Islet precursor cell (in vitro differentiated cells): ENCODE results near the gene UGT1A5.

Experiments used
- DNase-seq: peaks from one replicate; pipeline ENCODE4 v3.0.0-alpha.2; 2018

Gene UGT1A5

DNA sequence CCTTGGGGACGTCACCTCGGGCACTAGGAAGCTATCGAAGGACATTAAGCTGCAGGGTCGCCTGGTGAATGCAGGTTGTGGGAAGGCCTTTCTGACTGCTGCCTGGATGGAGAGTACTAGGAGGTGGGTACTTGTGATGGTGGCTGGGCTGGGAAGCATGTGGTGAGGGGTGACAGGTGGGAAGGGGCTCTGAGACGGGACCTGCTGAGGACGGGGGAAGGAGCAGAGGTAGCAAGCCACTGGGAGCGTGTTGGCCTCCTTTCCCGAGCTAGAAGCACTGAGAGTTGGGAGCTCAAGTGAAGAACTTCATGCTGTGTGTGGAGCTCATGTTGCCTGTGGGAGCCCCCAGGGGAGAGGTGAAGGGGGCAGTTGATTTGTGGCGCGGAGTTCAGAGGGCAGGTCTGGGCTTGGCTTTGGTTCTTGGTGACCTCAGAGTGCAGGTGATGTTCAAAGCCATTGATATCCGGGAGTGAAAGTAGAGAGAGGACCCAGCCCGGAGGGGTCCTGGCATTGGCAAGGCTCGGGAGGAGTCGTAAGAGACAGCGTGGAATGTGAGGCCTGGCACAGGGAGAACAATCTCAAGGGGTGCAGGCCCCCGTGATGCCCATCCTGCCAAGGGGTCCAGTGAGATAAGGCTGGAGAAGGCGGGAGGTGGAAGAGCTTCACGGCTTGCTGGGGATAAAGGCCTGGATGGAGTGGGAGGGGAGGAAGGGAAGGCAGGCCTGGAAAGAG is 78.6 kb downstream of the UGT1A5 start:
- DNase-seq, result peak; percentile 37

DNA sequence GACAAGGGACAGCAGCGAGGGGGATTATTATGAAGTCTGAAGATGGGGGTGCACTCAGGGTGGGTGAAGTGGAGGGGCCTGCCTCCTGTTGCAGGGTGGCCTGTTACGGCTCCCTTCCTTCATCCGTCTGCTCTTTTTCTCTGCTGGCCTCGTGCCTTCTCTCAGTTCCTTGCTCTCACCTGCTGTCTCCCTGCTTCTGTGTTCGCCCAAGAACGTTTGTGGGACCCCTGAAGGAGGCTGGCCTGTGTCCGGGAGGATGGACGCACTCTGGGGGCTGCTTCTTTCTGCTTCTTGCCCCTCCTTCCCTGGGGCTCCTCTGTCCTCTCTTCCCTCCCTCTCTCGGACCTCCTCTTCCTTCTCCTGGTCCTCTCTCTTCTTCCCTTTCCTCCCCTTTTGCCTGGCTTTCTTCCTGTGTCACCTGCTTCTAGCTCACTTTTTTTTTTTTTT is 79.2 kb downstream of the UGT1A5 start:
- DNase-seq, result no peak

GRCh38 chr2:233792720-233793119 is 80.0 kb downstream of the UGT1A5 start:
- DNase-seq, result peak; percentile 34

DNA sequence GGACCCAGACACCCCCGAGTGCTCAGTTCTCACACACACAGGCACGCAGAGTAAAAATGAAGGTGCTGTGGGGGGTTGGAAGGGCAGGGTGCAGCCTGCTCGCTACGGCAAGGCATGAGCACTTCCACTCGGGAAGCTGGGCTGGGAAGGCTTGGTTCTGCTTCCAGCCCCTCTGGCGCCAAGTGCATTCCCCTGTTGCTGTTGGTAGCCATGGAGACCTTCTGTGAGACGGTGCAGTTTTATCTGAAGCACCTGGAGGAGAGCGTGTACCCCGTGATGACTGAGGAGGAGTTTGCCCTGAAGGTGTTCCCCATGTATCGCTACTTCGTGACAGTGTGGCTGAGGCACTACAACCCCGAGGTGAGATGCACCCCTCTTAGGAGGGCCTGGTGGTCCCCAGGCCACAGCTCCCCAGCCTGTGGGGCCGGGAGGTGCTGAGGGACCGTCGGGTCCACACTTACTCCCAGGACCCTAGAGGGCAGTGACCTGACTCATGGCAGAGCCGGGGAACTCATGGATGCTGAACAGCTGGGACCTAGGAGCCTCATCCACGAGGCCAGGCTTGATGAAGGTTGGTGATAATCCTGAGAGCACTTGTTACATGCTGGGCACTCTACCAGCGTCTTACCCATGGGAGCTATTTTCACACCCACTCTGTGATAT is 80.9 kb downstream of the UGT1A5 start:
- DNase-seq, result peak; percentile 29

- DNase-seq, result peak; percentile 35
Observed at GRCh38 chr2:233794128-233794658, 81.5 kb downstream of the UGT1A5 start.

GRCh38 chr2:233795735-233796171 is 83.0 kb downstream of the UGT1A5 start:
- DNase-seq, result peak; percentile 45

DNA sequence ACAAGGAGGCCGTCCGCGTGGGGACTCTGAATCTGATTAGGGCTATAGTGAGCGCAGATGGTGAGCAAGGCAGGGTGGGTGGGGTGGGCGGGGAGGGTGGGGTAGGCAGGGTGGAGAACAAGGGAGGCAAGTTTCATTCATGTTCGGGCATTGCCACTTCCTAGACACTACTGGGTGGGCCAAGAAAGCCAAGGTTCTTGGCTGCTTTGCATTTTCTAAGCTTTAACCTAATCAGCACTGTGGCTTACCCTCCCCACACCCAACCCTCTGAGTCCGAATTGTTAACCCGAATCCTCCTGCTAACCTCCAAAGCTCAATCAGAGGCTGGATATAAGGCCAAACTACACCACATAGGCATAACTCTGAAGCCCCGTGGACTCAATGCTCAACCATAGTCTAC is 83.5 kb downstream of the UGT1A5 start:
- DNase-seq, result no peak

- DNase-seq, result peak; percentile 40
Observed at GRCh38 chr2:233798335-233799086, 85.8 kb downstream of the UGT1A5 start.

DNA sequence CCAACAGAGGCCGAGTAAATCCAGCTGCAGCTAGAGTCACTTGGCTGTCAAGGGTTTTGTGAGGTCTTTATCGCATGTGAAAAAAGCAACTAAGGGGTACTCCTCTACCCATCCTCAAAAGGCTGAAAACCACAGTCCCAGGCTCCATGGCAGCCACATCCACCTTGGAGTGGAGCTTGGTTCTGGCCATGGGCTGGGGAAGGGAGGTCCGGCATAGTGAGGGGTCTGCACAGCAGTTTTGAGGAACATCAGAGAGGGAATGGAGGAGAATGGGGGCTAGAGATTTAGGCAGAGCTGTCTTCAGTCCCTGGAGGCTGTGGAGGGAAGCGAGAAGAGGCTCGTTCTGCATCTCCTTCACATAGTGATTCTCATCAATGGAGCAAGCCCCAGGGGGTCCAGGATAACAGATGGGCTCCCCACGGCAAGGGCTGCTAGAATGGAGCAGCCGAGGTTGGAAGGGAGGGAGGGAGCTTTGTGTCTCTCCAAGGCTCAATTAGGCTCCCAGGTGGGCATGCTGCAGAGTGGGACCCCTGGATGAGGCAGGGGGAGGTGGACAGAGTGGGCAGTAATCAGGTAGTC is 86.5 kb downstream of the UGT1A5 start:
- DNase-seq, result no peak

DNA sequence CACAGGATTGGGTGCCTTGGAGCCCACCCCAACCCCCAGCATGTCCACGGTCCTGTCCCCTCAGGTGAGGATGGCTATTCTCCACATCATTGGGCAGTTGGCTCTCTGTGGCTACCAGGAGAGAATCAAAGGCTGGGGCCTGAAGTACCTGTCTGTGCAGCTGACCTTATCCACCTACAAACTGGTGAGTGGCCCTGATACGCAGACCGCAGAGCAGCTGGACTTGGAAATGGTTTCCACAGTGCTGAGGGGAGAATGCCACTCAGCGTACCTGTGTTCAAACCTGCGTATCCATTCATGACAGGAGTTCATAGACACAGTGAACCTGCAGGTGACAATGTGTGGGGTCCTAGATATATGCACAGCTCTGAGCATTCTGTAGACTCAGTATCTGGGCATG is 87.0 kb downstream of the UGT1A5 start:
- peak; percentile 40 for DNase-seq

DNA sequence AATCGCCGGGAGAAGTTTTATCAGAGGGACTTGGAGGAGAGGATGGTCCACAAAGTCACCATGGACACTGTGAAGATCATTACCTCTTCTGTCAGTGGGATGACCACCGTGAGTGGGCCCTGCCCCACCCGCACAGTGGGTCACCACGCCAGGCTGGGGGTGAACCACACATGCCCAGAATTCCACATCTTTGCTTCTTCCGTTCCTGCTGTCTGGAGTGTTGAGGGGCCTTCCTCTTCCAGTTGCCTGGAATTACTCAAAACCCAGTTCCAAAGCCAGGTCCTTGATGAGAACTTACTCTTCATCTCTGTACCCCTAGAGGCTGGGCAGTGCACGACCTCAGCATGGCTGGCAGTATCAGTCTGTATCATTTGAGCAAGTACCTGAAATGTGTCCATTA is 87.5 kb downstream of the UGT1A5 start:
- no peak for DNase-seq

GRCh38 chr2:233801357-233802131 is 88.8 kb downstream of the UGT1A5 start:
- DNase-seq, result peak; percentile 44

- DNase-seq, result peak; percentile 38
Observed at GRCh38 chr2:233802132-233802815, 89.6 kb downstream of the UGT1A5 start.

GRCh38 chr2:233803292-233803911 is 90.7 kb downstream of the UGT1A5 start:
- no peak for DNase-seq

DNA sequence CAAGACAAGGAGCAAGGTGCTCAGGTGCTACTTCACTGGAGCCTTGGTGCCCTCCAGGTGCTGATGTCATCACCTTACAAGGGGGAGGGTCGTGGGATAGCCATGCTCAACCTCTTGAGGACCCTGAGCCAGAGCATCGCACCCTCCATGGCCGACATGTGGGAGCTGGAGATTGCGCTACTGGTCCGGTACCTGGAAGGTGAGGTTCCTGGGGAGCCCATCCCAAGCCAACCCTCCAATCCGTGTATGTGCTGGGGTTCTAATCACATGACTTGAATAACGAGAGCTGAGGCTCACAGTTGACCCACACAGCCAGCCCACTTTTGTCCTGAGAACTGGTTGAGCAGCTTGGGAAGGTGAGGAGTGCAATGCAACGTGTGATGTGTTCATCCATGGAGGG is 91.3 kb downstream of the UGT1A5 start:
- DNase-seq, result no peak

- DNase-seq, result peak; percentile 47
Observed at GRCh38 chr2:233807215-233807865, 94.6 kb downstream of the UGT1A5 start.

DNA sequence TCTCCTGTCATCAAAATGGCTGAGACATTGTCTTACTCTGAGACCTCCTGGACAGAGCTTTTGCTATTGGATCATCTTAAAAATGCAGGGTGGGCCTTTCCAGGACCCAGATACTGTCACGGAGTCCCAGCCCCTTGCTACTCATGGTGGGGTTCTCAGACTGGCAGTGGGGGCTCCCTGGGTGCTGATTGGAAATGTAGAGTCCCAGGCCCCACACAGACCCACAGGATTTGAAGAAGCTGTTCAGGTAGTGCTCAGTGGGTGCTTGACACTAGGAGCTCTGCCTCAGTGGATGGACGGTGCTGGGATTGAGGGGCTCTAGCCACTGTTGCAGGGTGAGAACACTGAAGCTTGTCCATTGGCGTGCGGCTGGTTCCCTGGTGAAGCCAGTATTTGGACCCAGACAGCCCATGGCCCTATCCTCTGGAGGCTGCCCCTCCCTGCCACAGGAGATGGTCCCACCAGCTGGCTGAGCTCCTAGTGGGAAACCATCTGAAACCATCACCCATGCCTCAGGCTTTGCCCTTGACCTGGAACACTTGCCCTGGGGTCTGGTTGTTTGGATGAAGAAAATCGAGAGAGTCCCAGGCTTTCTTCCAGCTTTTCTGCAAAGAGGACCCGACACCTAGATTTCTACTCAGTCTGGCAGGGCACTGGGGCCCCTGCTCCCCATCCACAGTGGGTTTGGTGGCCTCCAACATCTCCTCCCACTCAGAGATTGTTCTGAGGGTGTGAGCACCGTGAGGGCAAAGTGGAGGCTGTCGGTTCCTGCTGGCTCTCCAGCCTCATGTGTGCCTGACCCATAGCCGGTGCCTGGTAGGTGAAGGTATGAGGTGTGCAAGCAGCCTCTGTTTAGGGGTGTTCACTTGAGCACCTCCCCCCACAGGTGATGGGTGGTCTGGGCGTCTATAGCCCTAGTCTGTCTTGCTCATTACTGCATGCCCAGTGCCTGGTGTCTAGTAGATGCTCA is 95.5 kb downstream of the UGT1A5 start:
- peak; percentile 26 for DNase-seq

GRCh38 chr2:233810385-233810784 is 97.7 kb downstream of the UGT1A5 start:
- DNase-seq, result peak; percentile 12

DNA sequence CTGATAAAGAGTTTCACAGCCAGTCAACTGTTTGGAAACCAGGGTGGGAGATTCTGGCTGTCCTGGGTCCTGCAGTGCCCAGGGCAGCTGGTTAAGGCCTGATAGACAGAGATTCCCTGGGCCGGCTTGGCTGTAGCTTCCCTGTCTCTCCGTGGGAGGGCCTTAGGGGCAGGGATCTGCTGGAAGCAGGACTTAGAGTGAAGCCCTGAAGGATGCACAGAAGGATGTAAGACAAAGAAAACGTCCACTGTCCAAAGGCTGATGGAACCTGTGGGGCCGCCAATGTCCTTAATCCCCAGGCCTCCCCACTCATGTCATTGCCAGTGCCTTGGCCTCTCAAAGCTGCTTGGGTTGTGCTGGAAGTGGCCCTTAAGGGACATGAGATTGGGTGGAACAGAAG is 98.4 kb downstream of the UGT1A5 start:
- peak; percentile 39 for DNase-seq
